ENCODE data around the gene SMIM11. TPM values are rescaled to one million over a fixed set of nuclear protein-coding genes. Genes with fewer than 3 reads are reported as not detected.
"Not testable (repeated sequence)": the region's sequence is repeated elsewhere in the genome, so short reads cannot be mapped to it uniquely, and the experiment has no call there.

The SMIM11 gene, protein sequence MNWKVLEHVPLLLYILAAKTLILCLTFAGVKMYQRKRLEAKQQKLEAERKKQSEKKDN
- polyA plus RNA-seq (2012; ENCODE audit: low read depth, missing spikeins): 1.6 TPM

DNA sequence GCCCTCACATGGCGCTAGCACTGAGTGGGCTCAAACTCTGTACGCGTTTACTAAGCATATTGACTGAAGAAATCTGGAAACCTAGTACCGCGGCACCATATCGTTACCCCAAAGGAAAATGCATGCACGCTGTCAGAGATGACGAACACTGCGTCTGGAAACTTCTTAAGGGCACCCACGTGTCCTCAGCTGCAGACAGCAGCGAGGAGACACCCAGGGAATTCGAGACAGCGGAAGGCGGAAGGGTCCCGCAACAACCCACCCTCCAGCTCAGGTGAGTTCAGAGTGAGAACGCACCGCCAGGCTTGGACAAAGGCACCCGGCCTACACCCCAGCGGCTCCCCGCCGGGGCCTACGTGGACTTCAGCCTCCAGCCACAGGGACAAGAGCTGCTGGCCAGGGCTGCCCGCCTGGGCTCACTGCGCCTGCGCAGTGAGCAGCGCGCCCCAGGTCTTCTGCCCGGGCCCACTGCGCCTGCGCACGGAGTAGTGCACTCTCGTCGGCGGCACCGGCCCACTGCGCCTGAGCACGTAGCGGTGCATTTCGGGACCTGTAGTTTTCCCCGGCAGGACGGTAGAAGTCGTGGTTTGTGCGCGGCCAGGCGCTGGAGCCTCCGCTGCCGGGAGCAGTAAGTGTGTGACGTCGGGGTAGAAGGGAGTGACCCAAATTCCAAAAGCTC lies at the start of gene SMIM11:
Gene SMIM11, plus strand, starts transcription at position 568 of the 679 bp plus-strand sequence. CDS start 3,998 bp downstream, outside the sequence.
- FAIRE-seq: peak; percentile 97

DNA sequence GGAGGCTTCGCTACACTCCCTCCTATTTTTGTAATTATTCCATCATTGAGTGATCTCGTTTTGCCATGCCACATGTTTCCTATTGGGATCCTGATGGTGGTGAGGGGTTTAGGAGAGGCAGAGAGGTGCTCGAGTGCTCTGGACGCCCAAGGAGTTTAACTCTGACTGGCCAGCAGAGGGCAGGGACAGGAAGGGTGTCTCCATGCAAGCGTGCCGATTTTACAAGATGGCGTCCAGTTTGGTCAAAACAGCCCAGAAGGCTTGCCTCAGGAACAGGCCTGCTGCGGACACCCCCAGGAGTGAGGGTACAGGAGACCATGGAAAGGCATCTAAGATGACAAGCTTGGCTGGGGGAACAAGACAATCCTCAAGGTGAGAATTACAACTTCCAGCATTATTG lies 45.3 kb upstream of the SMIM11 start:
- FAIRE-seq (no peak), DNase-seq (ENCODE audit: insufficient read length, low spot score) (no peak)
- no peak for TF ChIP-seq POLR2AphosphoS5 (IDR thresholded peaks at IDR 0.05; ENCODE audit: low read depth, low read length)
- TF ChIP-seq POU2F2 (IDR thresholded peaks at IDR 0.05; ENCODE audit: low read depth, low read length): no peak
- no peak for TF ChIP-seq TAF1 (IDR thresholded peaks at IDR 0.05; ENCODE audit: low read depth, low read length)
- TF ChIP-seq SPI1 (IDR thresholded peaks at IDR 0.05; ENCODE audit: low read depth, low read length): no peak
- TF ChIP-seq PAX5 (IDR thresholded peaks at IDR 0.05; ENCODE audit: insufficient read depth, low read length, severe bottlenecking): no peak
- TF ChIP-seq POLR2A (IDR thresholded peaks at IDR 0.05; ENCODE audit: low read depth, low read length): no peak

More for the DNA sequence above, at the start of gene SMIM11:
- DNase-seq (ENCODE audit: insufficient read length, low spot score): not testable (repeated sequence)

- no peak for DNase-seq (ENCODE audit: insufficient read length, low spot score)
- TF ChIP-seq POLR2A (IDR thresholded peaks at IDR 0.05; ENCODE audit: low read depth, low read length): no peak
Measured at GRCh38 chr21:34331726-34332125, 43.6 kb upstream of the SMIM11 start.

GRCh38 chr21:34332347-34332746 lies 43.0 kb upstream of the SMIM11 start:
- FAIRE-seq (no peak), DNase-seq (ENCODE audit: insufficient read length, low spot score) (no peak)
- TF ChIP-seq PAX5 (IDR thresholded peaks at IDR 0.05; ENCODE audit: insufficient read depth, low read length, severe bottlenecking): no peak
- TF ChIP-seq POU2F2 (IDR thresholded peaks at IDR 0.05; ENCODE audit: low read depth, low read length): no peak
- no peak for TF ChIP-seq SPI1 (IDR thresholded peaks at IDR 0.05; ENCODE audit: low read depth, low read length)
- TF ChIP-seq POLR2A (IDR thresholded peaks at IDR 0.05; ENCODE audit: low read depth, low read length): no peak
- TF ChIP-seq POLR2AphosphoS5 (IDR thresholded peaks at IDR 0.05; ENCODE audit: low read depth, low read length): no peak
- TF ChIP-seq TAF1 (IDR thresholded peaks at IDR 0.05; ENCODE audit: low read depth, low read length): no peak

More at GRCh38 chr21:34331726-34332125, 43.6 kb upstream of the SMIM11 start:
- no peak for FAIRE-seq

DNA sequence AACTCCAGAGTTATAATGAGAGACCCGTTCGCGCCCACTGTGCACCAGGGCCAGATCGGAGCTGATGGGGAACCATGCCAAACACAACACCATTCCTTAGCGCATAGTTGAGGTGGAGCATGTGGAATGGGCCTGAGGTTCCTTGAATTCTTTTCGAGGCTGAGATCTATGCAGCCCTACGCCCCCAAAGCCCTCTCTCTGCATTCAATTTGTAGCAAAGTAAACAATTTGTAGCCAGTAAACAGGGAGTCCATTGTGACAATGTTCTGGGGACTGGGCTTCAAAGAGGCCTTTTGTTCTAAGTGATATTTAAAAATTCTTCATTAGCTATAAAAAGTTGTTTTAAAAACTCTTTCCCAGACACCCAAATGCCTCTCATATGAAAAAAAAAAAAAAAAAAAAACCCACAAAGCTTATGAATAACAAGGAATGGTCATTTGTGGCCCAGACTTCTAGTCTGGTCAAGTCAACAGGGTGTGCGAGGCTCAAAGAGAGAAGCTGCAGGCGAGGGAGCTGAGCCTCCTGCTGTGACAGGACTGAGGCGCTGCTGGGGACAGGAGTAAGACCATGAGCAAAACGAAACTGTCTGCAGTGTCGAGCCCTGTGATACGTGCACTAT lies 42.1 kb upstream of the SMIM11 start:
- TF ChIP-seq POU2F2 (IDR thresholded peaks at IDR 0.05; ENCODE audit: low read depth, low read length): no peak
- no peak for TF ChIP-seq POLR2A (IDR thresholded peaks at IDR 0.05; ENCODE audit: low read depth, low read length)
- no peak for TF ChIP-seq PAX5 (IDR thresholded peaks at IDR 0.05; ENCODE audit: insufficient read depth, low read length, severe bottlenecking)
- TF ChIP-seq SPI1 (IDR thresholded peaks at IDR 0.05; ENCODE audit: low read depth, low read length): no peak
- FAIRE-seq (no peak), DNase-seq (ENCODE audit: insufficient read length, low spot score) (no peak)

DNA sequence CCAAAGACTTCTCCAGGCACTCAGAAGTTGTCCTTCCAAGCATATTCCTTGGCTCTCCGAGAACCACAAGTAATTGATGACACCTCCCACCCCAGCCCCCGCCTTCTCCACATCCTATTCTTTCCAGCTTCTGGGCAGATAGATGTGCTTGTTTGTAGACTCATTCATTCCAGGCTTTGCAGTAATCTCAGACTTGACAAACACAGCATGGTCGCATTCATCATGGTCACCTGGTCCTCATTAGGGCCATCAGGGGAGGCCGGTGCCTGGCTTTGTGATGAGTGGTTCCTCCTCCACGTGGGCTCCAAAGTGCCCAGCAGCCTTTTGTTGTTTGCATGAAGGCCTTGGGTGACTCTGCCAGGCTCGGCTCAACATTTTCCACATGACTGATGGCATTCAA lies 40.0 kb upstream of the SMIM11 start:
- TF ChIP-seq POU2F2 (IDR thresholded peaks at IDR 0.05; ENCODE audit: low read depth, low read length) (no peak), TAF1 (IDR thresholded peaks at IDR 0.05; ENCODE audit: low read depth, low read length) (no peak), PAX5 (IDR thresholded peaks at IDR 0.05; ENCODE audit: insufficient read depth, low read length, severe bottlenecking) (no peak), POLR2AphosphoS5 (IDR thresholded peaks at IDR 0.05; ENCODE audit: low read depth, low read length) (no peak)
- DNase-seq (ENCODE audit: insufficient read length, low spot score) (no peak), FAIRE-seq (no peak)

- FAIRE-seq: no peak
Measured at GRCh38 chr21:34336245-34336644, 39.1 kb upstream of the SMIM11 start.

DNA sequence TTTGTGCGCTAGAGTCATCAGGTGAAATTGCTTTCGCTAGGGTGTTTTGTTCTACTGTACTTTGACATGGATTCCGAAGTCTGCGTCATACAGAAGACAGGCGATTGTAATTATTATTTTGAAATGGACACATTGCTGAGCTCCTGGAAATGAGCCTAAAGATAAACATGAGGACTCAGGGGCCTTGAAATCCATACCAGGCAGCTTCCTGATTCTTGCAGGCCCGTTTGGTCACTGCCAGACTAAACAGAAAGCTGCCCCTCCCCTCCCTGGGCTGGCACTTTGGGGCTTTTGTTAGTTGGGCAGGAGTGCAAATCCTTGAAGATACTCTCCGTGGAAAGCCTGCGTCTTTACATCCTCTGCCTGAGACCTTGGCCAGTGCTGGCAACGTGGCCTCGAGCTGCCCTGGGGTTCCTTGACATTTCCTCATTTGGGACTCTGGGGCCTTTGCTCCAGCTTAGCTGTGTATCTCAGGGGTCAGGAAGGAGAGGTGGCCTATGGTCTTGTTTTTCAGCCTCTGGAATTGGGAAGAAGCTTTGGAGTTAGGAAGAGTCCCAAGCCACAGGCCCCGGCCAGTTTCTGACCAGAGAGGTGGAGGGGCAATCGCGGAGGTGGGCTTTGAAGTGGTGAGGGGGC lies 38.4 kb upstream of the SMIM11 start:
- no peak for FAIRE-seq
- no peak for DNase-seq (ENCODE audit: insufficient read length, low spot score)
- no peak for TF ChIP-seq POU2F2 (IDR thresholded peaks at IDR 0.05; ENCODE audit: low read depth, low read length)
- TF ChIP-seq POLR2AphosphoS5 (IDR thresholded peaks at IDR 0.05; ENCODE audit: low read depth, low read length): no peak
- TF ChIP-seq SPI1 (IDR thresholded peaks at IDR 0.05; ENCODE audit: low read depth, low read length): no peak

More at GRCh38 chr21:34336245-34336644, 39.1 kb upstream of the SMIM11 start:
- DNase-seq (ENCODE audit: insufficient read length, low spot score): no peak
- no peak for TF ChIP-seq SPI1 (IDR thresholded peaks at IDR 0.05; ENCODE audit: low read depth, low read length)
- TF ChIP-seq POLR2AphosphoS5 (IDR thresholded peaks at IDR 0.05; ENCODE audit: low read depth, low read length): no peak
- no peak for TF ChIP-seq POLR2A (IDR thresholded peaks at IDR 0.05; ENCODE audit: low read depth, low read length)

DNA sequence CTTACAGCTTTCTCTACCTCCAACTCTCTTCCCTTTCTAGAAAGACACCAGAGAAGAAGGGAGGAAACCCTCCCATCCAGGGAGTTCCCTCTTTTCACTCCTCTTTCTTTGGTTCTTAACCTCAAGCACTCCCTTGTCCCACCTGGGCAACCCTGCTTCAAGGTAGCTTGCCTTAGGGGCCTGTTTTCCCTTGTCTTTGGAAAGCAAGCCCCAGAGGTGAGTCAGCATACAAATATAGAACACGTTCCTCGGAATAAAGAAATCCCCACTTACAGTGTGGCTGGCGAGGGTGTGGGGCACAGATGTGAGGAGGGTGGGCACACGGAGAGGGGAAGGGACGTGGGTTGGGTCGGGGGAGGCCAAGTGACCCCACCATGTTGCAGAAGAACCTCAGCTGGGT lies 37.6 kb upstream of the SMIM11 start:
- FAIRE-seq (no peak), DNase-seq (ENCODE audit: insufficient read length, low spot score) (no peak)
- no peak for TF ChIP-seq PAX5 (IDR thresholded peaks at IDR 0.05; ENCODE audit: insufficient read depth, low read length, severe bottlenecking)
- no peak for TF ChIP-seq POU2F2 (IDR thresholded peaks at IDR 0.05; ENCODE audit: low read depth, low read length)
- no peak for TF ChIP-seq SPI1 (IDR thresholded peaks at IDR 0.05; ENCODE audit: low read depth, low read length)
- TF ChIP-seq POLR2AphosphoS5 (IDR thresholded peaks at IDR 0.05; ENCODE audit: low read depth, low read length): no peak
- no peak for TF ChIP-seq TAF1 (IDR thresholded peaks at IDR 0.05; ENCODE audit: low read depth, low read length)
- no peak for TF ChIP-seq POLR2A (IDR thresholded peaks at IDR 0.05; ENCODE audit: low read depth, low read length)

DNA sequence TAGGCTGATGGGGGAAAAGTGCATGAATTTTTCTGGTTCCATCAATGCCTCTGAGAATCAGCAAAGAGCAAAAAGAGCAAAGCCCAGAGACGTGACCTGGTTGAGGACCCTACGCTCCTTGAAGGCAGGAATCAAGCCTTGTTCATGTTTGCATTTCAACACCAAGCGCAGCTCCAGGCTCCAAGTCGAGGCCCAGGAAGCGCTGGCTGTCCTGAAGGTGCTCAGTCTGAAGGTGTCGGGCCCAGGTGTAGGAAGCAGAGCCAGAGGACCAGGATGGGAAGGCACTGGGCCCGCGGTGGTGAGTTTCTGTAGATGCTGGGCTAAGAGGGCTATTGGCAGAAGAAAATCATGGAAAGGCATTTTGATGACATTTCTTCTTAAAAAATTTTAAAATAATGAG lies 37.1 kb upstream of the SMIM11 start:
- FAIRE-seq (no peak), DNase-seq (ENCODE audit: insufficient read length, low spot score) (no peak)
- TF ChIP-seq PAX5 (IDR thresholded peaks at IDR 0.05; ENCODE audit: insufficient read depth, low read length, severe bottlenecking) (no peak), POLR2AphosphoS5 (IDR thresholded peaks at IDR 0.05; ENCODE audit: low read depth, low read length) (no peak), POLR2A (IDR thresholded peaks at IDR 0.05; ENCODE audit: low read depth, low read length) (no peak)
